GM23338 (cell line): ENCODE data around the gene AP4S1.

Source experiments
- CREB1 ChIP-seq: fragments of 250-450 bp; sonication (Bioruptor Pico); IDR thresholded peaks from 2 replicates; pipeline ENCODE4 v1.5.0; 2020; ENCODE audit warnings: low read depth, mild to moderate bottlenecking, moderate library complexity
- EZH2 ChIP-seq: fragments of 200-600 bp; sonication (generic); IDR thresholded peaks from one replicate; pipeline ENCODE4 v1.8.0; 2017; ENCODE audit warnings: antibody characterized with exemption, mild to moderate bottlenecking, low read depth; ENCODE audit not compliant: unreplicated experiment
- EZH2phosphoT487 ChIP-seq: fragments of 200-600 bp; sonication (generic); IDR thresholded peaks from one replicate; pipeline ENCODE4 v1.8.1; 2018; ENCODE audit warnings: antibody characterized with exemption; ENCODE audit not compliant: unreplicated experiment
- JUNB ChIP-seq: IDR thresholded peaks from one replicate; pipeline ENCODE4 v1.6.1; 2016; ENCODE audit warnings: antibody characterized with exemption; ENCODE audit not compliant: unreplicated experiment
- NANOG ChIP-seq: IDR thresholded peaks from 2 replicates; pipeline ENCODE4 v1.6.1; 2016; ENCODE audit warnings: antibody characterized with exemption, borderline replicate concordance
- POLR2AphosphoS5 ChIP-seq: IDR thresholded peaks from 2 replicates; pipeline ENCODE4 v1.6.1; 2016; ENCODE audit warnings: antibody characterized with exemption, low read depth
- ZNF114 ChIP-seq: fragments of 250-450 bp; sonication (Bioruptor Pico); IDR thresholded peaks from 2 replicates; pipeline ENCODE4 v1.5.0; 2020; ENCODE audit warnings: mild to moderate bottlenecking, moderate library complexity
- ZNF462 ChIP-seq: fragments of 250-450 bp; sonication (Bioruptor Pico); IDR thresholded peaks from 2 replicates; pipeline ENCODE4 v1.5.0; 2020; ENCODE audit warnings: mild to moderate bottlenecking, moderate library complexity
- TF ChIP-seq, protein P1 (sequence below): IDR thresholded peaks from one replicate; pipeline ENCODE4 v1.6.1; 2018; ENCODE audit warnings: antibody characterized with exemption; ENCODE audit not compliant: unreplicated experiment
- TF ChIP-seq, protein P2 (sequence below), 2 experiments: fragments of 200-600 bp in 1 of 2; sonication (generic) in 1 of 2; conservative IDR thresholded peaks; 2 replicates each; pipeline versions ENCODE4 v1.5.1 to v1.6.1; 2016 to 2017; ENCODE audit warnings: antibody characterized with exemption in 2 of 2, low read depth in 2 of 2, mild to moderate bottlenecking in 2 of 2, moderate library complexity in 1 of 2

DNA sequence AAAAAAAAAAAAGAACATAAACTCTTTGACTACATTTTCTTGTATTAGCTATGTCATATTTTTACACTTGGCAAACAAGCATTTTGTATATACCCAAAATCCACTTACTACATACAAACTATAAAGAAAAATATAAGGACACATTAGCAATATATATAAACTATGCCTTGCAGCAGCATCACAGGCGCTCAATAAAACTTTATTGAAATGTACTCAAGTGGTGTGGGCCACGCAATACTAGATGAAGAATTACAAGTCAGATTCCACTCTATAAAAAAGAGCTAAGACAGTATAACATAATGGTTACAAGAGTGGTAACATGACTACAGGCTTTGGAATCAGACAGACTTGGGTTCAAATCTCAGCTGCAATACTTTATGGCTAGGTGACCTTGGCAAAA is 3.1 kb upstream of the AP4S1 start:
- TF ChIP-seq, protein P1, sequence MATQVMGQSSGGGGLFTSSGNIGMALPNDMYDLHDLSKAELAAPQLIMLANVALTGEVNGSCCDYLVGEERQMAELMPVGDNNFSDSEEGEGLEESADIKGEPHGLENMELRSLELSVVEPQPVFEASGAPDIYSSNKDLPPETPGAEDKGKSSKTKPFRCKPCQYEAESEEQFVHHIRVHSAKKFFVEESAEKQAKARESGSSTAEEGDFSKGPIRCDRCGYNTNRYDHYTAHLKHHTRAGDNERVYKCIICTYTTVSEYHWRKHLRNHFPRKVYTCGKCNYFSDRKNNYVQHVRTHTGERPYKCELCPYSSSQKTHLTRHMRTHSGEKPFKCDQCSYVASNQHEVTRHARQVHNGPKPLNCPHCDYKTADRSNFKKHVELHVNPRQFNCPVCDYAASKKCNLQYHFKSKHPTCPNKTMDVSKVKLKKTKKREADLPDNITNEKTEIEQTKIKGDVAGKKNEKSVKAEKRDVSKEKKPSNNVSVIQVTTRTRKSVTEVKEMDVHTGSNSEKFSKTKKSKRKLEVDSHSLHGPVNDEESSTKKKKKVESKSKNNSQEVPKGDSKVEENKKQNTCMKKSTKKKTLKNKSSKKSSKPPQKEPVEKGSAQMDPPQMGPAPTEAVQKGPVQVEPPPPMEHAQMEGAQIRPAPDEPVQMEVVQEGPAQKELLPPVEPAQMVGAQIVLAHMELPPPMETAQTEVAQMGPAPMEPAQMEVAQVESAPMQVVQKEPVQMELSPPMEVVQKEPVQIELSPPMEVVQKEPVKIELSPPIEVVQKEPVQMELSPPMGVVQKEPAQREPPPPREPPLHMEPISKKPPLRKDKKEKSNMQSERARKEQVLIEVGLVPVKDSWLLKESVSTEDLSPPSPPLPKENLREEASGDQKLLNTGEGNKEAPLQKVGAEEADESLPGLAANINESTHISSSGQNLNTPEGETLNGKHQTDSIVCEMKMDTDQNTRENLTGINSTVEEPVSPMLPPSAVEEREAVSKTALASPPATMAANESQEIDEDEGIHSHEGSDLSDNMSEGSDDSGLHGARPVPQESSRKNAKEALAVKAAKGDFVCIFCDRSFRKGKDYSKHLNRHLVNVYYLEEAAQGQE: no peak
- TF ChIP-seq, protein P2, sequence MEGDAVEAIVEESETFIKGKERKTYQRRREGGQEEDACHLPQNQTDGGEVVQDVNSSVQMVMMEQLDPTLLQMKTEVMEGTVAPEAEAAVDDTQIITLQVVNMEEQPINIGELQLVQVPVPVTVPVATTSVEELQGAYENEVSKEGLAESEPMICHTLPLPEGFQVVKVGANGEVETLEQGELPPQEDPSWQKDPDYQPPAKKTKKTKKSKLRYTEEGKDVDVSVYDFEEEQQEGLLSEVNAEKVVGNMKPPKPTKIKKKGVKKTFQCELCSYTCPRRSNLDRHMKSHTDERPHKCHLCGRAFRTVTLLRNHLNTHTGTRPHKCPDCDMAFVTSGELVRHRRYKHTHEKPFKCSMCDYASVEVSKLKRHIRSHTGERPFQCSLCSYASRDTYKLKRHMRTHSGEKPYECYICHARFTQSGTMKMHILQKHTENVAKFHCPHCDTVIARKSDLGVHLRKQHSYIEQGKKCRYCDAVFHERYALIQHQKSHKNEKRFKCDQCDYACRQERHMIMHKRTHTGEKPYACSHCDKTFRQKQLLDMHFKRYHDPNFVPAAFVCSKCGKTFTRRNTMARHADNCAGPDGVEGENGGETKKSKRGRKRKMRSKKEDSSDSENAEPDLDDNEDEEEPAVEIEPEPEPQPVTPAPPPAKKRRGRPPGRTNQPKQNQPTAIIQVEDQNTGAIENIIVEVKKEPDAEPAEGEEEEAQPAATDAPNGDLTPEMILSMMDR (conservative IDR thresholded peaks at IDR 0.05; ENCODE audit: low read depth in 2 of 2): no peak
- no peak for TF ChIP-seq NANOG
- no peak for TF ChIP-seq EZH2
- TF ChIP-seq ZNF462 (CRISPR knock-in tag): no peak
- TF ChIP-seq CREB1: no peak
- TF ChIP-seq POLR2AphosphoS5: no peak
- no peak for TF ChIP-seq EZH2phosphoT487
- TF ChIP-seq ZNF114 (CRISPR knock-in tag): no peak
- no peak for TF ChIP-seq JUNB
